Neural progenitor cell (in vitro differentiated cells): ENCODE results near the gene TPP1. TPM values are rescaled to one million over a fixed set of nuclear protein-coding genes. Genes with fewer than 3 reads are reported as not detected.

ENCODE experiments used
- DNase-seq: peaks from one replicate; pipeline ENCODE4 v3.0.0-alpha.2; 2016; ENCODE audit warnings: low spot score
- H2AFZ ChIP-seq: fragments of 200-600 bp; sonication (generic); replicated peaks from 2 replicates; pipeline ENCODE4 v1.6.1; 2016; ENCODE audit warnings: antibody characterized with exemption
- H3F3A ChIP-seq: fragments of 200-600 bp; sonication (generic); 2 replicates; pipeline ENCODE4 v1.6.1; 2016; ENCODE audit warnings: antibody characterized with exemption, low read depth
- H3K27ac ChIP-seq: fragments of 200-600 bp; sonication (generic); 2 replicates; pipeline ENCODE4 v1.5.1; 2016; ENCODE audit warnings: mild to moderate bottlenecking
- H3K27me3 ChIP-seq: fragments of 200-600 bp; sonication (generic); 2 replicates; pipeline ENCODE4 v1.6.1; 2016; ENCODE audit warnings: mild to moderate bottlenecking, moderate library complexity
- H3K36me3 ChIP-seq: fragments of 200-600 bp; sonication (generic); 2 replicates; pipeline ENCODE4 v1.5.1; 2016
- H3K4me1 ChIP-seq: fragments of 200-600 bp; sonication (generic); 2 replicates; pipeline ENCODE4 v1.6.1; 2016; ENCODE audit warnings: mixed run types
- H3K4me2 ChIP-seq: fragments of 200-600 bp; sonication (generic); 2 replicates; pipeline ENCODE4 v1.6.1; 2016
- H3K4me3 ChIP-seq: fragments of 200-600 bp; sonication (generic); 2 replicates; pipeline ENCODE4 v1.5.1; 2016
- H3K79me2 ChIP-seq: fragments of 200-600 bp; sonication (generic); 2 replicates; pipeline ENCODE4 v1.6.1; 2016; ENCODE audit warnings: low read depth
- H3K9ac ChIP-seq: fragments of 200-600 bp; sonication (generic); 2 replicates; pipeline ENCODE4 v1.6.1; 2016
- H3K9me3 ChIP-seq: fragments of 200-600 bp; sonication (generic); 2 replicates; pipeline ENCODE4 v1.5.1; 2016; ENCODE audit warnings: low read depth
- H4K20me1 ChIP-seq: fragments of 200-600 bp; sonication (generic); 2 replicates; pipeline ENCODE4 v1.6.1; 2016; ENCODE audit warnings: low read depth
- H3K27ac Mint-ChIP-seq: 3 replicates; pipeline ENCODE4 v1.8.0; 2021; ENCODE audit warnings: mixed read lengths
- H3K27me3 Mint-ChIP-seq: 2 replicates; pipeline ENCODE4 v1.8.0; 2022; ENCODE audit warnings: low read depth, mild to moderate bottlenecking, inconsistent platforms, moderate library complexity, mixed read lengths; ENCODE audit not compliant: insufficient read depth
- H3K36me3 Mint-ChIP-seq: 3 replicates; pipeline ENCODE4 v1.8.0; 2021; ENCODE audit warnings: mixed read lengths
- H3K4me1 Mint-ChIP-seq: 3 replicates; pipeline ENCODE4 v1.8.0; 2021; ENCODE audit warnings: mixed read lengths
- H3K4me3 Mint-ChIP-seq: 3 replicates; pipeline ENCODE4 v1.8.0; 2021; ENCODE audit warnings: mild to moderate bottlenecking, moderate library complexity, mixed read lengths
- H3K9me3 Mint-ChIP-seq: 3 replicates; pipeline ENCODE4 v1.8.0; 2020; ENCODE audit warnings: mixed read lengths
- CTCF ChIP-seq: fragments of 200-600 bp; sonication (generic); IDR thresholded peaks from 2 replicates; pipeline ENCODE4 v1.5.1; 2017; ENCODE audit warnings: antibody characterized with exemption, mild to moderate bottlenecking
- EZH2 ChIP-seq: fragments of 200-600 bp; sonication (generic); IDR thresholded peaks from 2 replicates; pipeline ENCODE4 v1.6.1; 2017; ENCODE audit warnings: antibody characterized with exemption, mild to moderate bottlenecking, moderate library complexity
- EZH2phosphoT487 ChIP-seq: fragments of 200-600 bp; sonication (generic); IDR thresholded peaks from 2 replicates; pipeline ENCODE4 v1.6.1; 2017; ENCODE audit warnings: antibody characterized with exemption
- total RNA-seq: library from RNA; depleted of rRNA; stranded (reverse); fragments of >200 nt; gene quantifications from 2 replicates; pipeline ENCODE4 v1.2.3, GENCODE V29; 2015; ENCODE audit warnings: low replicate concordance

TPP1 gene
- total RNA-seq, 1 donor from 2014 or later: 9.9 TPM

GRCh38 chr11:6603287-6604080 lies 15.7 kb downstream of the TPP1 start, which contains the start of the genes ILK and RRP8:
TSS of gene ILK (plus strand) at chr11:6603774. CDS start at chr11:6604272, 498 bp downstream.
TSS of gene RRP8 (minus strand) at chr11:6603616. CDS start at chr11:6603502, 114 bp downstream.
- Mint-ChIP-seq H3K9me3 (no peaks in the 10 kb centered on the region), H3K36me3 (peaks cover 13% of the 10 kb centered on the region), H3K4me3 (no peak within 1 kb of the TSS), H3K27me3 (no peaks in the 10 kb centered on the region), H3K27ac (no peak within 1 kb of the TSS), H3K4me1 (peaks cover 20% of the 10 kb centered on the region)
- Histone ChIP-seq H3K9ac (peak within 1 kb of the TSS; percentile 89), H3K27me3 (no peaks in the 10 kb centered on the region), H4K20me1 (no peaks in the 10 kb centered on the region), H3K27ac (peak within 1 kb of the TSS; percentile 90), H3K36me3 (peaks cover 4% of the 10 kb centered on the region), H3K4me2 (peak within 1 kb of the TSS; percentile 99), H3F3A (peaks cover 27% of the 10 kb centered on the region), H3K9me3 (no peaks in the 10 kb centered on the region), H3K79me2 (peaks cover 64% of the 10 kb centered on the region), H2AFZ (peak within 1 kb of the TSS; percentile 97), H3K4me1 (peaks cover 23% of the 10 kb centered on the region), H3K4me3 (peak within 1 kb of the TSS; percentile 85)
- peak; percentile 24 for TF ChIP-seq CTCF
- TF ChIP-seq EZH2: peak; percentile 37
- TF ChIP-seq EZH2phosphoT487: peak; percentile 36
- peak; percentile 96 for DNase-seq

GRCh38 chr11:6602096-6602940 lies 16.9 kb downstream of the TPP1 start:
- Histone ChIP-seq H3K9ac (peak overlapping the region; percentile 89), H3K4me1 (peaks cover 21% of the 10 kb centered on the region), H3K9me3 (no peaks in the 10 kb centered on the region), H3K79me2 (peaks cover 52% of the 10 kb centered on the region), H3K27ac (no peak overlapping the region), H3F3A (peaks cover 22% of the 10 kb centered on the region), H3K36me3 (peaks cover under 1% of the 10 kb centered on the region), H2AFZ (no peak overlapping the region), H3K4me2 (peak overlapping the region; percentile 99), H3K4me3 (peak overlapping the region; percentile 85), H3K27me3 (no peaks in the 10 kb centered on the region), H4K20me1 (no peaks in the 10 kb centered on the region)
- H3K9me3 Mint-ChIP-seq: no peaks in the 10 kb centered on the region
- H3K4me3 Mint-ChIP-seq: no peak overlapping the region
- peaks cover 16% of the 10 kb centered on the region for H3K36me3 Mint-ChIP-seq
- peak; percentile 16 for DNase-seq
- no peak for TF ChIP-seq EZH2
- TF ChIP-seq EZH2phosphoT487: no peak
- no peak for TF ChIP-seq CTCF
- H3K4me1 Mint-ChIP-seq: peaks cover 18% of the 10 kb centered on the region
- H3K27ac Mint-ChIP-seq: no peak overlapping the region
- H3K27me3 Mint-ChIP-seq: no peaks in the 10 kb centered on the region

- DNase-seq: no peak
- H3K36me3 ChIP-seq: no peaks in the 10 kb centered on the region
- Mint-ChIP-seq H3K27me3 (no peaks in the 10 kb centered on the region), H3K4me1 (peaks cover 10% of the 10 kb centered on the region), H3K9me3 (no peaks in the 10 kb centered on the region), H3K27ac (no peak overlapping the region), H3K4me3 (no peak overlapping the region), H3K36me3 (peaks cover 17% of the 10 kb centered on the region)
- no peak overlapping the region for H3K4me2 ChIP-seq
- H3K27me3 ChIP-seq: no peaks in the 10 kb centered on the region
- peaks cover 22% of the 10 kb centered on the region for H3F3A ChIP-seq
- TF ChIP-seq EZH2 (no peak), EZH2phosphoT487 (no peak), CTCF (no peak)
- no peaks in the 10 kb centered on the region for H3K9me3 ChIP-seq
- no peak overlapping the region for H2AFZ ChIP-seq
- H3K4me1 ChIP-seq: peaks cover 20% of the 10 kb centered on the region
- H3K27ac ChIP-seq: no peak overlapping the region
- H4K20me1 ChIP-seq: no peaks in the 10 kb centered on the region
- H3K79me2 ChIP-seq: peaks cover 44% of the 10 kb centered on the region
- no peak overlapping the region for H3K9ac ChIP-seq
- no peak overlapping the region for H3K4me3 ChIP-seq
Measured at GRCh38 chr11:6601041-6601461, 18.2 kb downstream of the TPP1 start.
